Neural cell (in vitro differentiated cells): ENCODE measurements around the gene MKX. TPM values are rescaled to one million over a fixed set of nuclear protein-coding genes. Genes with fewer than 3 reads are reported as not detected.

ENCODE experiments used
- H2AFZ ChIP-seq: fragments of 200-600, 300-800 bp; sonication (generic), shearing (Covaris generic); 2 replicates; pipeline ENCODE4 v1.6.0; 2014; ENCODE audit warnings: low read depth, mild to moderate bottlenecking, antibody characterized with exemption, low read length, moderate library complexity
- H3F3A ChIP-seq: fragments of 200-600 bp; shearing (Covaris generic); 2 replicates; pipeline ENCODE4 v1.6.1; 2016; ENCODE audit warnings: mild to moderate bottlenecking, moderate library complexity, mixed read lengths, antibody characterized with exemption, low read length; ENCODE audit not compliant: insufficient read depth, poor library complexity, severe bottlenecking
- H3K27ac ChIP-seq: fragments of 200-600, 300-800 bp; sonication (generic), shearing (Covaris generic); 2 replicates; pipeline ENCODE4 v1.5.1; 2014; ENCODE audit warnings: mild to moderate bottlenecking, low read length, moderate library complexity
- H3K27me3 ChIP-seq: fragments of 300-800, 200-600 bp; sonication (generic), shearing (Covaris generic); 2 replicates; pipeline ENCODE4 v1.6.0; 2014; ENCODE audit warnings: mild to moderate bottlenecking, low read depth, low read length, moderate library complexity; ENCODE audit not compliant: insufficient read depth
- H3K36me3 ChIP-seq: fragments of 300-800, 200-600 bp; sonication (generic), shearing (Covaris generic); 2 replicates; pipeline ENCODE4 v1.5.1; 2014; ENCODE audit warnings: mild to moderate bottlenecking, antibody characterized with exemption, low read length, moderate library complexity; ENCODE audit not compliant: insufficient read depth
- H3K4me2 ChIP-seq: fragments of 300-800, 200-600 bp; sonication (generic), shearing (Covaris generic); 2 replicates; pipeline ENCODE4 v1.6.0; 2014; ENCODE audit warnings: mild to moderate bottlenecking, low read length
- H3K4me3 ChIP-seq: fragments of 300-800, 200-600 bp; sonication (generic), shearing (Covaris generic); 2 replicates; pipeline ENCODE4 v1.5.1; 2014; ENCODE audit warnings: mild to moderate bottlenecking, low read length, moderate library complexity
- H3K79me2 ChIP-seq: fragments of 200-600 bp; shearing (Covaris generic); replicated peaks from 2 replicates; pipeline ENCODE4 v1.6.0; 2014; ENCODE audit warnings: mild to moderate bottlenecking, low read length, moderate library complexity; ENCODE audit not compliant: insufficient read depth
- H3K9ac ChIP-seq: fragments of 300-800, 200-600 bp; sonication (generic), shearing (Covaris generic); 2 replicates; pipeline ENCODE4 v1.6.1; 2016; ENCODE audit warnings: mild to moderate bottlenecking, low read length, mixed read lengths
- H3K9me2 ChIP-seq: fragments of 200-600 bp; shearing (Covaris generic); 2 replicates; pipeline ENCODE4 v1.6.1; 2016; ENCODE audit warnings: mild to moderate bottlenecking, low read length, mixed read lengths; ENCODE audit not compliant: insufficient read depth
- H3K9me3 ChIP-seq: fragments of 200-600, 300-800 bp; sonication (generic), shearing (Covaris generic); 2 replicates; pipeline ENCODE4 v1.6.1; 2016; ENCODE audit warnings: mild to moderate bottlenecking, mixed run types, low read length, moderate library complexity, mixed read lengths
- H4K20me1 ChIP-seq: fragments of 200-600 bp; shearing (Covaris generic); 2 replicates; pipeline ENCODE4 v1.6.1; 2016; ENCODE audit warnings: mild to moderate bottlenecking, mixed run types; ENCODE audit not compliant: insufficient read depth
- EP300 ChIP-seq: fragments of 450-650 bp; conservative IDR thresholded peaks from 2 replicates; pipeline ENCODE4 v1.6.1; 2014; ENCODE audit warnings: antibody characterized with exemption, mild to moderate bottlenecking, moderate library complexity; ENCODE audit not compliant: poor library complexity, severe bottlenecking
- EZH2 ChIP-seq: fragments of 200-600, 300-800 bp; shearing (Covaris generic), sonication (generic); IDR thresholded peaks from 2 replicates; pipeline ENCODE4 v1.6.1; 2014; ENCODE audit warnings: antibody characterized with exemption, low read length, borderline replicate concordance, mild to moderate bottlenecking; ENCODE audit not compliant: insufficient read depth, poor library complexity, severe bottlenecking
- MXI1 ChIP-seq: fragments of 450-650 bp; conservative IDR thresholded peaks from 2 replicates; pipeline ENCODE4 v1.6.1; 2014; ENCODE audit warnings: antibody characterized with exemption, mild to moderate bottlenecking; ENCODE audit not compliant: poor library complexity, severe bottlenecking
- POLR2AphosphoS5 ChIP-seq: IDR thresholded peaks from 2 replicates; pipeline ENCODE4 v1.6.1; 2012
- RAD21 ChIP-seq: fragments of 450-650 bp; conservative IDR thresholded peaks from 2 replicates; pipeline ENCODE4 v1.6.1; 2014; ENCODE audit warnings: antibody characterized with exemption, mild to moderate bottlenecking, moderate library complexity
- SMC3 ChIP-seq: fragments of 450-650 bp; conservative IDR thresholded peaks from 2 replicates; pipeline ENCODE4 v1.6.1; 2014; ENCODE audit warnings: antibody characterized with exemption, mild to moderate bottlenecking, moderate library complexity; ENCODE audit not compliant: poor library complexity
- TAF1 ChIP-seq: IDR thresholded peaks from 2 replicates; pipeline ENCODE4 v1.6.1; 2012; ENCODE audit warnings: low read depth
- polyA plus RNA-seq: library from polyadenylated mRNA; depleted of rRNA; stranded (reverse); fragments of >200 nt; gene quantifications from 2 replicates; pipeline ENCODE4 v1.2.3, GENCODE V29; 2014
- TF ChIP-seq, protein P1 (sequence below): IDR thresholded peaks from 2 replicates; pipeline ENCODE4 v1.6.1; 2012; ENCODE audit warnings: borderline replicate concordance
- TF ChIP-seq, protein P2 (sequence below): fragments of 450-650 bp; IDR thresholded peaks from 2 replicates; pipeline ENCODE4 v1.5.1; 2014; ENCODE audit warnings: antibody characterized with exemption, mild to moderate bottlenecking, moderate library complexity; ENCODE audit not compliant: poor library complexity, severe bottlenecking

The MKX gene
- polyA plus RNA-seq, 1 donor from 2014 or later, result not detected

DNA sequence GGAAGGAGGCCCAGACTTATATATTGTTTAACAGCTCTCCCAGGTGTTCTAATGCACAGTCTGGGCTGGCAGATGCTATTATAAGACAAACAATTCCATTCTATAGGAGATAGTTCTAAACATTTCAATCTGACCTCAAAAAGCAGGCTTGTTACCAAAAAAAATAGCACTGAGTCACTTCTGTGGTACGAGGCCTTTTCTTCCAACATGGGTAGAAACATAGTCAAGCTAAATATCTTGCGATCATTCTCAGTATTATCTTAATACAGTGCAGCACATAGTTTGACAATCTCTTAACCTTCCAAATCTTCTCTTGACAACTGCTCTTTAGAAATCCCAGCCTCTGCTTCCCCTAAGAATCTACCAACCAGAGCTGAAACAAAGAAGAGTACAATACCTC lies 46.6 kb upstream of the MKX start:
- Histone ChIP-seq H3K9me2 (no peaks in the 10 kb centered on the region), H3K79me2 (no peaks in the 10 kb centered on the region), H3F3A (no peaks in the 10 kb centered on the region), H2AFZ (no peak overlapping the region), H3K4me2 (no peak overlapping the region), H3K4me3 (no peak overlapping the region), H3K36me3 (no peaks in the 10 kb centered on the region), H4K20me1 (no peaks in the 10 kb centered on the region), H3K27me3 (no peaks in the 10 kb centered on the region), H3K9me3 (no peaks in the 10 kb centered on the region), H3K9ac (no peak overlapping the region), H3K27ac (no peak overlapping the region)
- no peak for TF ChIP-seq MXI1
- no peak for TF ChIP-seq POLR2AphosphoS5
- TF ChIP-seq, protein P1, sequence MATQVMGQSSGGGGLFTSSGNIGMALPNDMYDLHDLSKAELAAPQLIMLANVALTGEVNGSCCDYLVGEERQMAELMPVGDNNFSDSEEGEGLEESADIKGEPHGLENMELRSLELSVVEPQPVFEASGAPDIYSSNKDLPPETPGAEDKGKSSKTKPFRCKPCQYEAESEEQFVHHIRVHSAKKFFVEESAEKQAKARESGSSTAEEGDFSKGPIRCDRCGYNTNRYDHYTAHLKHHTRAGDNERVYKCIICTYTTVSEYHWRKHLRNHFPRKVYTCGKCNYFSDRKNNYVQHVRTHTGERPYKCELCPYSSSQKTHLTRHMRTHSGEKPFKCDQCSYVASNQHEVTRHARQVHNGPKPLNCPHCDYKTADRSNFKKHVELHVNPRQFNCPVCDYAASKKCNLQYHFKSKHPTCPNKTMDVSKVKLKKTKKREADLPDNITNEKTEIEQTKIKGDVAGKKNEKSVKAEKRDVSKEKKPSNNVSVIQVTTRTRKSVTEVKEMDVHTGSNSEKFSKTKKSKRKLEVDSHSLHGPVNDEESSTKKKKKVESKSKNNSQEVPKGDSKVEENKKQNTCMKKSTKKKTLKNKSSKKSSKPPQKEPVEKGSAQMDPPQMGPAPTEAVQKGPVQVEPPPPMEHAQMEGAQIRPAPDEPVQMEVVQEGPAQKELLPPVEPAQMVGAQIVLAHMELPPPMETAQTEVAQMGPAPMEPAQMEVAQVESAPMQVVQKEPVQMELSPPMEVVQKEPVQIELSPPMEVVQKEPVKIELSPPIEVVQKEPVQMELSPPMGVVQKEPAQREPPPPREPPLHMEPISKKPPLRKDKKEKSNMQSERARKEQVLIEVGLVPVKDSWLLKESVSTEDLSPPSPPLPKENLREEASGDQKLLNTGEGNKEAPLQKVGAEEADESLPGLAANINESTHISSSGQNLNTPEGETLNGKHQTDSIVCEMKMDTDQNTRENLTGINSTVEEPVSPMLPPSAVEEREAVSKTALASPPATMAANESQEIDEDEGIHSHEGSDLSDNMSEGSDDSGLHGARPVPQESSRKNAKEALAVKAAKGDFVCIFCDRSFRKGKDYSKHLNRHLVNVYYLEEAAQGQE, result no peak
- no peak for TF ChIP-seq RAD21
- TF ChIP-seq SMC3, result no peak
- TF ChIP-seq TAF1, result no peak
- TF ChIP-seq, protein P2, sequence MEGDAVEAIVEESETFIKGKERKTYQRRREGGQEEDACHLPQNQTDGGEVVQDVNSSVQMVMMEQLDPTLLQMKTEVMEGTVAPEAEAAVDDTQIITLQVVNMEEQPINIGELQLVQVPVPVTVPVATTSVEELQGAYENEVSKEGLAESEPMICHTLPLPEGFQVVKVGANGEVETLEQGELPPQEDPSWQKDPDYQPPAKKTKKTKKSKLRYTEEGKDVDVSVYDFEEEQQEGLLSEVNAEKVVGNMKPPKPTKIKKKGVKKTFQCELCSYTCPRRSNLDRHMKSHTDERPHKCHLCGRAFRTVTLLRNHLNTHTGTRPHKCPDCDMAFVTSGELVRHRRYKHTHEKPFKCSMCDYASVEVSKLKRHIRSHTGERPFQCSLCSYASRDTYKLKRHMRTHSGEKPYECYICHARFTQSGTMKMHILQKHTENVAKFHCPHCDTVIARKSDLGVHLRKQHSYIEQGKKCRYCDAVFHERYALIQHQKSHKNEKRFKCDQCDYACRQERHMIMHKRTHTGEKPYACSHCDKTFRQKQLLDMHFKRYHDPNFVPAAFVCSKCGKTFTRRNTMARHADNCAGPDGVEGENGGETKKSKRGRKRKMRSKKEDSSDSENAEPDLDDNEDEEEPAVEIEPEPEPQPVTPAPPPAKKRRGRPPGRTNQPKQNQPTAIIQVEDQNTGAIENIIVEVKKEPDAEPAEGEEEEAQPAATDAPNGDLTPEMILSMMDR, result no peak
- TF ChIP-seq EZH2, result no peak
- TF ChIP-seq EP300, result no peak

DNA sequence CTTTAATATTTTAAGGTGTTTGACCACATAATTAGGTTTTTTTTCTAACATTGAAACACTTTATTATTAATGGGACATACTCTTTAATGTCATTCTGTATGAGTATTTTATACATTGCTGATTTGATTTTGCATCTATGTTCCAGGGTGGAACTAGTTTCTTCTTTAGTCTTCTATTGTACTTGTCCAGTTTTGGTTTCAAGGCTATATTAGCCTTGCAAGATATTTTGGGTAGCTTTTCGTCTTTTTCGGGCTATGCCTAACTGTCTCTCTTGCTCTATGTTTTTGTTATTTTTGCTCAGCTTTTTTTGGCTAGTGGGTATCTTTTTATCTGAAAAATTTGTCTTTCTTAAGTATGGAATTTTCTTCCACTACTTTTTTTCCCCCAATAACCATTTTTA lies 38.7 kb upstream of the MKX start:
- Histone ChIP-seq H3K79me2 (no peaks in the 10 kb centered on the region), H3K9me3 (no peaks in the 10 kb centered on the region), H4K20me1 (no peaks in the 10 kb centered on the region), H3K27me3 (no peaks in the 10 kb centered on the region), H3K27ac (no peak overlapping the region), H3K4me3 (no peak overlapping the region), H3F3A (no peaks in the 10 kb centered on the region), H2AFZ (no peak overlapping the region), H3K36me3 (no peaks in the 10 kb centered on the region), H3K9me2 (no peaks in the 10 kb centered on the region), H3K4me2 (no peak overlapping the region), H3K9ac (no peak overlapping the region)
- TF ChIP-seq TAF1 (no peak), POLR2AphosphoS5 (no peak), RAD21 (no peak)

DNA sequence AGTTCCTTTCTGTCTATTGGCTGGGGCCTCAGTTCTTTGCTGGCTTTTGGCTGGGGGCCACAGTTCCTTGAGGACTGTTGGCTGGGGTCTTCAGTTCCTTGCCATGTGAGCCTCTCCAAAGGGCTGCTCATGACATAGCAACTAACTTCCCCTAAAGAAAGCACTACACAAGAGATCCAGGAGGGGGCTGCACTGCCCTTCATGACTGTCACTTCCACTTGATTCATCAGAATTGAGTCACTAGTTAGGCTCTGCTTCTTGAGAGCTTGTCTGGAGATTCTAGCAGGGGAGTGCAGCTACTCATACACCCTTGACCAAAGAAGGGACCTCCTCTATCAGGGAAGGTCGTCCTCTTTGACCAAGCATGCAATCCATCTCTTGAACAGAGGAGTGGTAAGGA lies 38.0 kb upstream of the MKX start:
- no peaks in the 10 kb centered on the region for H3K36me3 ChIP-seq
- H4K20me1 ChIP-seq, result no peaks in the 10 kb centered on the region
- no peaks in the 10 kb centered on the region for H3K9me3 ChIP-seq
- no peaks in the 10 kb centered on the region for H3K27me3 ChIP-seq
- H3K9ac ChIP-seq, result no peak overlapping the region
- no peak overlapping the region for H3K4me3 ChIP-seq
- H3K9me2 ChIP-seq, result no peaks in the 10 kb centered on the region
- H3F3A ChIP-seq, result no peaks in the 10 kb centered on the region
- no peak overlapping the region for H3K4me2 ChIP-seq
- TF ChIP-seq RAD21, result no peak
- TF ChIP-seq TAF1, result no peak
- TF ChIP-seq EZH2, result no peak
- TF ChIP-seq, protein P2, result no peak
- no peak for TF ChIP-seq POLR2AphosphoS5
- TF ChIP-seq SMC3, result no peak
- no peak for TF ChIP-seq EP300
- no peak for TF ChIP-seq MXI1
- TF ChIP-seq, protein P1, result no peak
- H3K79me2 ChIP-seq, result no peaks in the 10 kb centered on the region
- no peak overlapping the region for H3K27ac ChIP-seq
- H2AFZ ChIP-seq, result no peak overlapping the region
